HG02870 (cell line): ENCODE measurements around the gene TRRAP.

Experiments used
- ATAC-seq: cut with Tn5 transposase; IDR thresholded peaks from one replicate; pipeline ENCODE4 v1.9.1; 2021; ENCODE audit warnings: mild to moderate bottlenecking, moderate library complexity; ENCODE audit not compliant: unreplicated experiment

TRRAP gene

GRCh38 chr7:98982686-98983085 lies 104.4 kb downstream of the TRRAP start:
- ATAC-seq, result no peak

- ATAC-seq, result no peak
Observed at GRCh38 chr7:98984126-98984525, 105.8 kb downstream of the TRRAP start.

GRCh38 chr7:98985406-98985805 lies 107.1 kb downstream of the TRRAP start:
- ATAC-seq, result no peak

GRCh38 chr7:98985945-98986344 lies 107.6 kb downstream of the TRRAP start:
- ATAC-seq, result no peak

GRCh38 chr7:98988641-98989040 lies 110.3 kb downstream of the TRRAP start:
- ATAC-seq, result no peak

GRCh38 chr7:98990356-98990755 lies 112.0 kb downstream of the TRRAP start:
- no peak for ATAC-seq

GRCh38 chr7:98991141-98991540 lies 112.8 kb downstream of the TRRAP start:
- ATAC-seq, result no peak

- no peak for ATAC-seq
Observed at GRCh38 chr7:98992076-98992475, 113.7 kb downstream of the TRRAP start.

- no peak for ATAC-seq
Observed at GRCh38 chr7:98993024-98993897, 114.9 kb downstream of the TRRAP start.

GRCh38 chr7:98994046-98994944 lies 116.0 kb downstream of the TRRAP start:
- ATAC-seq, result no peak

GRCh38 chr7:98995111-98995510 lies 116.8 kb downstream of the TRRAP start:
- ATAC-seq, result no peak

GRCh38 chr7:98995523-98996149 lies 117.3 kb downstream of the TRRAP start:
- no peak for ATAC-seq

- ATAC-seq, result no peak
Observed at GRCh38 chr7:98996150-98996552, 117.8 kb downstream of the TRRAP start.

- ATAC-seq, result no peak
Observed at GRCh38 chr7:98997846-98998245, 119.5 kb downstream of the TRRAP start.

- no peak for ATAC-seq
Observed at GRCh38 chr7:98998821-98999725, 120.7 kb downstream of the TRRAP start.

GRCh38 chr7:99000196-99000903 lies 122.0 kb downstream of the TRRAP start:
- no peak for ATAC-seq

- ATAC-seq, result no peak
Observed at GRCh38 chr7:99000904-99001465, 122.7 kb downstream of the TRRAP start.

GRCh38 chr7:99001482-99002147 lies 123.3 kb downstream of the TRRAP start:
- no peak for ATAC-seq
